ENCODE results near the gene FBXO15. TPM values are rescaled to one million over a fixed set of nuclear protein-coding genes. Genes with fewer than 3 reads are reported as not detected.

Gene FBXO15
- total and polyA plus RNA-seq, 2 of the 13 experiments (the other 11 are each of a cell fraction or from before 2014, with no cell fraction given), result 0.09 to 0.12 TPM

- Histone ChIP-seq H3K27me3 (ENCODE audit: control insufficient read depth in 1 of 2, insufficient read depth in 2 of 2, low read length in 2 of 2) (peaks cover 2 to 47% of the 10 kb centered on the region in 2 experiments; a peak in 4 of 5 replicates), H3K9me3 (ENCODE audit: low read length) (no peaks in the 10 kb centered on the region), H3K4me1 (ENCODE audit: insufficient read depth, low read length) (no peaks in the 10 kb centered on the region), H3K9ac (ENCODE audit: insufficient read depth, low read depth, low read length) (no peak overlapping the region), H3K27ac (ENCODE audit: extremely low read length, insufficient read depth, low read length) (no peak overlapping the region), H2AFZ (ENCODE audit: low read length) (no peak overlapping the region), H3K36me3 (replicated peaks in 1 of 2; ENCODE audit: control insufficient read depth in 1 of 2, insufficient read depth in 2 of 2, low read length in 2 of 2) (no peaks in the 10 kb centered on the region), H4K20me1 (ENCODE audit: insufficient read depth, low read length) (no peaks in the 10 kb centered on the region), H3K4me2 (ENCODE audit: low read depth, low read length) (no peak overlapping the region), H3K79me2 (ENCODE audit: insufficient read depth, low read length) (no peaks in the 10 kb centered on the region), H3K4me3 (replicated peaks in 1 of 3; ENCODE audit: insufficient read depth in 1 of 3, low read depth in 2 of 3, low read length in 3 of 3) (no peak overlapping the region)
- TF ChIP-seq ZNF792 (CRISPR knock-in tag; IDR thresholded peaks at IDR 0.05), result no peak
- no peak for TF ChIP-seq ZNF121 (CRISPR knock-in tag; IDR thresholded peaks at IDR 0.05)
- TF ChIP-seq SOX5 (CRISPR knock-in tag; IDR thresholded peaks at IDR 0.05; ENCODE audit: borderline replicate concordance), result no peak
- no peak for TF ChIP-seq AGO1 (IDR thresholded peaks at IDR 0.05; ENCODE audit: low read depth, low read length, poor library complexity, severe bottlenecking)
- TF ChIP-seq ZNF263 (CRISPR knock-in tag; IDR thresholded peaks at IDR 0.05), result no peak
- no peak for TF ChIP-seq HNRNPL (IDR thresholded peaks at IDR 0.05; ENCODE audit: low read depth, low read length)
- no peak for TF ChIP-seq SUZ12 (IDR thresholded peaks at IDR 0.05; ENCODE audit: low read depth, low read length)
- no peak for TF ChIP-seq ZNF354B (CRISPR knock-in tag; IDR thresholded peaks at IDR 0.05)
- no peak for TF ChIP-seq MED13 (CRISPR knock-in tag; IDR thresholded peaks at IDR 0.05)
- TF ChIP-seq ZBTB3 (CRISPR knock-in tag; IDR thresholded peaks at IDR 0.05; ENCODE audit: borderline replicate concordance, low read depth), result no peak
- no peak for TF ChIP-seq TFDP1 (CRISPR knock-in tag; IDR thresholded peaks at IDR 0.05; ENCODE audit: borderline replicate concordance)
- TF ChIP-seq CCAR2 (optimal IDR thresholded peaks at IDR 0.05; ENCODE audit: low read depth, low read length), result no peak
- TF ChIP-seq NFKBIZ (CRISPR knock-in tag; IDR thresholded peaks at IDR 0.05), result no peak
- TF ChIP-seq DBP (CRISPR knock-in tag; IDR thresholded peaks at IDR 0.05; ENCODE audit: not compliant biosample characterization), result no peak
- TF ChIP-seq CREB1 (IDR thresholded peaks at IDR 0.05), result no peak
- TF ChIP-seq CREB1 (CRISPR knock-in tag; IDR thresholded peaks at IDR 0.05), result no peak
- TF ChIP-seq CREBL2 (CRISPR knock-in tag; IDR thresholded peaks at IDR 0.05; ENCODE audit: borderline replicate concordance), result no peak
- no peak for TF ChIP-seq JARID2 (CRISPR knock-in tag; IDR thresholded peaks at IDR 0.05; ENCODE audit: insufficient replicate concordance)
- intact Hi-C loops (cut with micrococcal nuclease; ENCODE audit: unreplicated experiment), result no loop called here
- ATAC-seq (no peak), DNase-seq (ENCODE audit: low spot score) (no peak), FAIRE-seq (no peak)
- POLR2A ChIA-PET, result no interaction called here
- CTCF ChIA-PET (ENCODE audit: low intra/inter-chr PET ratio, low total read pairs), result no interaction called here
- in situ Hi-C loops (cut with HindIII; ENCODE audit: extremely low pct_ligation_motif_present, low pct_unique_long_range_greater_than_20kb), result loop anchor here (25.0 kb wide), 1 partner anchor 302 kb away; the partner anchor contains the start of gene CNDP2
- WGBS (ENCODE audit: low lambda C conversion rate), result 14% methylated on average over 3 of the region's 3 CpGs
- BruUV-seq (replicated peaks), result no TSS peak
Observed at GRCh38 chr18:74184875-74185274, 37.2 kb upstream of the FBXO15 start.
